ENCODE results near the gene CDK6.
"Not testable (repeated sequence)": the region's sequence is repeated elsewhere in the genome, so short reads cannot be mapped to it uniquely, and the experiment has no call there.

GRCh38 chr7:92886039-92886438 is 49.7 kb upstream of the CDK6 start:
- TF ChIP-seq CTCF, POLR2A (IDR thresholded peaks at IDR 0.05): not testable (repeated sequence)

All from stomach (tissue), 4 donors.